WTC11 (cell line): ENCODE results near the gene APOD. TPM values are rescaled to one million over a fixed set of nuclear protein-coding genes. Genes with fewer than 3 reads are reported as not detected.

ENCODE experiments used
- ATAC-seq: fragments of 200-7000 bp; cut with Tn5 transposase; 2 replicates; pipeline ENCODE4 v1.10.0; 2021; ENCODE audit warnings: mild to moderate bottlenecking, moderate library complexity
- CTCF ChIA-PET: fragments of 300-600 bp; sonication (Branson Sonifier 250); formaldehyde crosslinking; loops from one replicate; lab custom pipeline; 2021; ENCODE audit warnings: antibody characterized with exemption; lab: Charles Lee
- POLR2A ChIA-PET: fragments of 350-600 bp; sonication (Branson Sonifier 250); formaldehyde crosslinking; loops from one replicate; lab custom pipeline; 2021; ENCODE audit warnings: antibody characterized with exemption; lab: Charles Lee
- DNase-seq: peaks from one replicate; pipeline ENCODE4 v3.0.0; 2021; ENCODE audit warnings: low spot score
- H3K27ac Mint-ChIP-seq: 2 replicates; pipeline ENCODE4 v1.8.0; 2021; ENCODE audit warnings: mixed read lengths
- H3K27me3 Mint-ChIP-seq: 2 replicates; pipeline ENCODE4 v1.8.0; 2021; ENCODE audit warnings: low read depth, mild to moderate bottlenecking, moderate library complexity, mixed read lengths
- H3K36me3 Mint-ChIP-seq: 2 replicates; pipeline ENCODE4 v1.8.0; 2021; ENCODE audit warnings: mixed read lengths
- H3K4me1 Mint-ChIP-seq: 2 replicates; pipeline ENCODE4 v1.8.0; 2022; ENCODE audit warnings: mixed read lengths
- H3K4me3 Mint-ChIP-seq: 2 replicates; pipeline ENCODE4 v1.8.0; 2021; ENCODE audit warnings: mild to moderate bottlenecking, moderate library complexity, mixed read lengths
- H3K9me3 Mint-ChIP-seq: 2 replicates; pipeline ENCODE4 v1.8.0; 2021; ENCODE audit warnings: mixed read lengths
- ATF1 ChIP-seq: sonication (generic); formaldehyde crosslinking; IDR thresholded peaks from 2 replicates; pipeline ENCODE4 v1.8.1; 2023; ENCODE audit warnings: mild to moderate bottlenecking, moderate library complexity, missing genetic modification reagents
- CBFB ChIP-seq: sonication (generic); formaldehyde crosslinking; IDR thresholded peaks from 2 replicates; pipeline ENCODE4 v1.8.1; 2022; ENCODE audit warnings: mild to moderate bottlenecking, low read depth, missing genetic modification reagents
- CREM ChIP-seq: sonication (generic); formaldehyde crosslinking; IDR thresholded peaks from 2 replicates; pipeline ENCODE4 v1.8.1; 2022; ENCODE audit warnings: mild to moderate bottlenecking, missing genetic modification reagents, moderate library complexity
- E2F1 ChIP-seq: sonication (generic); formaldehyde crosslinking; IDR thresholded peaks from 2 replicates; pipeline ENCODE4 v1.8.0; 2022; ENCODE audit warnings: mild to moderate bottlenecking, missing genetic modification reagents
- E2F4 ChIP-seq: sonication (generic); formaldehyde crosslinking; IDR thresholded peaks from 2 replicates; pipeline ENCODE4 v1.8.1; 2022; ENCODE audit warnings: low read depth, mild to moderate bottlenecking, moderate library complexity, missing genetic modification reagents, borderline replicate concordance
- FOXP1 ChIP-seq: sonication (generic); formaldehyde crosslinking; IDR thresholded peaks from 2 replicates; pipeline ENCODE4 v1.8.0; 2022; ENCODE audit warnings: missing genetic modification reagents, mild to moderate bottlenecking, moderate library complexity, borderline replicate concordance
- FOXP4 ChIP-seq: sonication (generic); formaldehyde crosslinking; IDR thresholded peaks from 2 replicates; pipeline ENCODE4 v1.8.0; 2022; ENCODE audit warnings: mild to moderate bottlenecking, missing genetic modification reagents
- IRF1 ChIP-seq: sonication (generic); formaldehyde crosslinking; IDR thresholded peaks from 2 replicates; pipeline ENCODE4 v1.8.0; 2023; ENCODE audit warnings: missing genetic modification reagents
- MXD4 ChIP-seq: fragments of 250-450 bp; sonication (Bioruptor Pico); IDR thresholded peaks from 2 replicates; pipeline ENCODE4 v1.8.0; 2021; ENCODE audit warnings: mild to moderate bottlenecking, moderate library complexity, borderline replicate concordance
- NFYB ChIP-seq: sonication (generic); formaldehyde crosslinking; conservative IDR thresholded peaks from 2 replicates; pipeline ENCODE4 v1.8.0; 2022; ENCODE audit warnings: low read depth, missing genetic modification reagents
- NR1H2 ChIP-seq: sonication (generic); formaldehyde crosslinking; IDR thresholded peaks from 2 replicates; pipeline ENCODE4 v1.9.0; 2021; ENCODE audit warnings: mild to moderate bottlenecking, moderate library complexity, missing genetic modification reagents
- NR2C2 ChIP-seq: sonication (generic); formaldehyde crosslinking; IDR thresholded peaks from 2 replicates; pipeline ENCODE4 v1.8.0; 2022; ENCODE audit warnings: mild to moderate bottlenecking, missing genetic modification reagents
- PRDM15 ChIP-seq: sonication (generic); formaldehyde crosslinking; IDR thresholded peaks from 2 replicates; pipeline ENCODE4 v1.8.0; 2022; ENCODE audit warnings: missing genetic modification reagents
- SOX15 ChIP-seq: fragments of 250-450 bp; sonication (Bioruptor Pico); IDR thresholded peaks from 2 replicates; pipeline ENCODE4 v1.9.0; 2021; ENCODE audit warnings: mild to moderate bottlenecking
- USF2 ChIP-seq: sonication (generic); formaldehyde crosslinking; IDR thresholded peaks from 2 replicates; pipeline ENCODE4 v1.8.1; 2023; ENCODE audit warnings: mild to moderate bottlenecking, missing genetic modification reagents, moderate library complexity
- ZBTB43 ChIP-seq: sonication (generic); formaldehyde crosslinking; IDR thresholded peaks from 2 replicates; pipeline ENCODE4 v1.8.1; 2023; ENCODE audit warnings: mild to moderate bottlenecking, missing genetic modification reagents
- ZNF281 ChIP-seq: sonication (generic); formaldehyde crosslinking; IDR thresholded peaks from 2 replicates; pipeline ENCODE4 v1.8.0; 2023; ENCODE audit warnings: mild to moderate bottlenecking, missing genetic modification reagents
- ZSCAN18 ChIP-seq: fragments of 250-450 bp; sonication (Bioruptor Pico); IDR thresholded peaks from 2 replicates; pipeline ENCODE4 v2.1.2; 2022; ENCODE audit warnings: mild to moderate bottlenecking, moderate library complexity
- total RNA-seq: library from RNA; stranded (reverse); gene quantifications from 3 replicates; pipeline ENCODE4 v1.2.3, GENCODE V29; 2021

APOD gene
- total RNA-seq, 1 experiment from 2014 or later, result not detected

- TF ChIP-seq E2F1 (CRISPR knock-in tag) (no peak), E2F4 (CRISPR knock-in tag) (no peak)
Observed at GRCh38 chr3:195542316-195542697, 41.4 kb downstream of the APOD start (continued).

GRCh38 chr3:195540511-195540910 lies 43.2 kb downstream of the APOD start:
- Mint-ChIP-seq H3K4me1 (peaks cover 28% of the 10 kb centered on the region), H3K4me3 (no peak overlapping the region), H3K27me3 (peaks cover 30% of the 10 kb centered on the region), H3K27ac (no peak overlapping the region), H3K36me3 (no peaks in the 10 kb centered on the region)
- DNase-seq, result no peak
- TF ChIP-seq NR2C2 (CRISPR knock-in tag) (no peak), FOXP1 (no peak), NFYB (CRISPR knock-in tag) (no peak), FOXP4 (no peak), ATF1 (no peak), MXD4 (CRISPR knock-in tag) (no peak), ZSCAN18 (CRISPR knock-in tag) (no peak)
- TF ChIP-seq, all 79 proteins: peak for 0
- peaks cover under 1% of the 10 kb centered on the region; the same call in 1 of the 2 replicates for H3K9me3 Mint-ChIP-seq
- ChIA-PET POLR2A (no interaction called here), CTCF (interaction anchor here (1.5 kb wide), 1 partner anchor 269 kb away, joined by 4 read pairs; the partner anchor contains the start of gene XXYLT1)
- ATAC-seq, result no peak

GRCh38 chr3:195540027-195540426 lies 43.7 kb downstream of the APOD start:
- Mint-ChIP-seq H3K27me3 (peaks cover 25% of the 10 kb centered on the region), H3K4me3 (no peak overlapping the region), H3K36me3 (no peaks in the 10 kb centered on the region), H3K4me1 (peaks cover 28% of the 10 kb centered on the region), H3K27ac (no peak overlapping the region), H3K9me3 (peaks cover 5% of the 10 kb centered on the region; the same call in 1 of the 2 replicates)
- ATAC-seq, result no peak
- CTCF ChIA-PET, result interaction anchor here (1.5 kb wide), 1 partner anchor 269 kb away, joined by 4 read pairs; the partner anchor contains the start of gene XXYLT1
- POLR2A ChIA-PET, result no interaction called here
- no peak for DNase-seq
- TF ChIP-seq CREM (no peak), ZBTB43 (no peak), USF2 (CRISPR knock-in tag) (no peak), CBFB (CRISPR knock-in tag) (no peak), NR1H2 (CRISPR knock-in tag) (no peak), IRF1 (CRISPR knock-in tag) (no peak), PRDM15 (CRISPR knock-in tag) (no peak), ZNF281 (CRISPR knock-in tag) (no peak), SOX15 (CRISPR knock-in tag) (no peak)
